Measurements from ENCODE around the gene HSD11B2.

Gene HSD11B2

GRCh38 chr16:67444259-67445125, 13.6 kb downstream of the HSD11B2 start:
- TF ChIP-seq CTCF (IDR thresholded peaks at IDR 0.05) (no peak), ZFX (IDR thresholded peaks at IDR 0.05; ENCODE audit: borderline replicate concordance) (no peak)
- no peak overlapping the region for H3K27ac ChIP-seq

- H3K27ac ChIP-seq, result no peak overlapping the region
- TF ChIP-seq ZFX (IDR thresholded peaks at IDR 0.05; ENCODE audit: borderline replicate concordance) (no peak), CTCF (IDR thresholded peaks at IDR 0.05) (no peak)
Observed at GRCh38 chr16:67445126-67445426, 14.2 kb downstream of the HSD11B2 start.

GRCh38 chr16:67445441-67445912, 14.6 kb downstream of the HSD11B2 start:
- peak overlapping the region; percentile 30; the same call in 1 of the 2 replicates for H3K27ac ChIP-seq

DNA sequence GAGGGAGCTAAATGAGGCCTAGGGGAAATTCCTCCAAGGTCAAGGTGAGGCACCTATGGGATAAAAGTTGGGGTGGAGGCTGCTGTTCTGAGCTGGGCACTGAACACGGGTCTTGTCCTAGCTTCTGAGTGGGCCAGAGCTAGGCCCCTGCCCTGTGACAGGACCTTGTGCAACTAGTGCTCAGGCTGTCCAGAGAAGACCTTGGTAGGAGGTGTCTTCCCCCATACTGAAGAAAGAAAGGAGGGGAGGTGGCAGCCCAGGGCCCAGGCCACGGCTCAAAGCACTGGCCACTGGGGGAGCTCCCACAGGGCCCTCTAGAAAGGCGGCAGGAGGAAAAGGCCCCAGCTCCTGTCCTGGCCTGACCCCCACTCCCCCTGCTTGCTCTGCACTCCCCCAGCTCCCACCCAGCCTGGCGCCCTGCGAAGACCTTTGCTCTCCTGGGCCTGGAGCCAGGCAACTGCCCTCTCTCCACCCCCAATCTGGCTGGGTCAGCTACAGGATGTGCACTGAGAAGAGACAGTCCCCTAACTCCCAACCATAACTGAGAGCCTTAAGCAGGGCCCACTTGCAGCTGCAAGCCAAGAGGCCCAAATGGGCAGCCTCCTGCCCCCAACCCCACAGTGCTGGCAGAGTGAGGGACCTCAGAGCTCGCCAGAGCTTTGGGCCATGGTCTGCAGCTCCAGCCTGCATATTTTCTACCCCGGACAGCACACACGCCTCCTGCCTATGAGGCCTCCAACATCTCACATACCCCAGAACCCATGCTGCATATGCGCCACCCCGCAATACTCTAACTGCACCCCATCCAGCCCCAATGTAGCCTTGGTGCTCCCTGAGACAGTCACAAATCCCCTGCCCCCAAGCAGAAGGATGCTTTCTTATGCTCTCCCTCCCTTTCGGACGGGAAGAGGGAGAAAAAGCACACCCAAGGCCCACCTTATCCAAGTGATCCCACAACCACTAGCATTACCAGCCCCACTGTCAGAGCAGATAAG, 15.3 kb downstream of the HSD11B2 start:
- no peak for TF ChIP-seq CTCF (IDR thresholded peaks at IDR 0.05)
- H3K27ac ChIP-seq, result peak overlapping the region; percentile 30; the same call in 1 of the 2 replicates

More at GRCh38 chr16:67445441-67445912, 14.6 kb downstream of the HSD11B2 start:
- no peak for TF ChIP-seq CTCF (IDR thresholded peaks at IDR 0.05)
- TF ChIP-seq ZFX (IDR thresholded peaks at IDR 0.05; ENCODE audit: borderline replicate concordance), result no peak

DNA sequence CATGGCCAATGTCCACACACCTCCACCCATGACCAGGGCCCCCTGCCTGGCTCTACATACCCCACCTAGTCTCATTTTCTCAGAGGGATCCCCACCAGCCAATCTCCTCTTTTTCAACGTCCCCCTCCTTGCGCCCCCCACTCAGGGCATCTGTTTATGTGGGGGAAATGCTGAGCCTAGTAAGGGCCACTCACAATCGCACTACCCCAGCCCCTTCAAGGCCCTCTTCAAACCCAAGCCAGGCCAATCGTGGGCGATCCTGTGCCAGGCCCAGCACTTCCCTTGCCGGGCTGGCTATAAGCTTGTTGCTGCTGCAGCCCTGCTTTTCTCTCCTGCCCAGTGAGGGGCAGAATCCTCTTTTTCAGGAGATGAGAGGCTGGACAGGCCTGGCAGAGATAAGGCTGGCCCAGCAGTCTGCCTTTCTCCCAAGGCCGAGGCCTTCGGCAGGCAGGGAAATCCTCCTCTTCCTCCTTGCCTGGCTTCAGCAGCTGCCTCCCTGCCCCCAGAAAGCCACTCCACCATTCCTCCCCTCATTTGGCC, 16.1 kb downstream of the HSD11B2 start:
- TF ChIP-seq CTCF (IDR thresholded peaks at IDR 0.05) (no peak), ZFX (IDR thresholded peaks at IDR 0.05; ENCODE audit: borderline replicate concordance) (no peak)
- no peak overlapping the region for H3K27ac ChIP-seq

DNA sequence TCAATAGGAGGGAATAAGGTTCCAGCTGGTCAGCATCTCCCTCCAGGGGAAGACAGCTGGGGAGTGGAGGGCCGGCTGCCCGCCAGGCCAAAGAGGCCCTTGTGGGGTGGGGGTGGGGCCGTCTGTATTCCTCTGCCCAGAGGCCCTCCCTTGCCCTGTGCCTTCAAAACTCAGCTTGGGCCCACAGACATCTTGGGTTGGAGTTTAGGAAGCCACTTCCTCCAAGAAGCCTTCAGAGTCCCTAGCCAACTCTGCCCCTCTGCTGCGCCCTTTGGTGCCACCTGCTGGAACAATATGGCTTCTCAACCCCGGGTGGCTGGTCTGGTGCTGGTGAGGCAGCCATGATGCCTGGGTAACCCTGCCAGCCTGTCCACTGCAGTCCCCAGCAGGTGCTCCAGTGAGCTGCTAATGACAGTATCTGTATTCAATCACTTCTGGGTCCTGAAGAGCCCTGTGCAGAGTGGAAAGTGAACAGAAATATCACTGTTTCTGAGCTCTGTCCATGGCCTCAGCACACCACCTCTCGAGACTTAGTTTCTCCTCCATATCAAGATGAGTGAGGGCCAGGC, 16.7 kb downstream of the HSD11B2 start:
- H3K27ac ChIP-seq, result no peak overlapping the region
- TF ChIP-seq CTCF (IDR thresholded peaks at IDR 0.05) (peak; percentile 63), ZFX (IDR thresholded peaks at IDR 0.05; ENCODE audit: borderline replicate concordance) (no peak)

Data from 22Rv1 (cell line).